ENCODE results near the gene STPG4. TPM values are rescaled to one million over a fixed set of nuclear protein-coding genes. Genes with fewer than 3 reads are reported as not detected.
"Not testable (repeated sequence)": the region's sequence is repeated elsewhere in the genome, so short reads cannot be mapped to it uniquely, and the experiment has no call there.

The STPG4 gene
- total RNA-seq, 1 experiment from 2014 or later: 0.14 TPM

DNA sequence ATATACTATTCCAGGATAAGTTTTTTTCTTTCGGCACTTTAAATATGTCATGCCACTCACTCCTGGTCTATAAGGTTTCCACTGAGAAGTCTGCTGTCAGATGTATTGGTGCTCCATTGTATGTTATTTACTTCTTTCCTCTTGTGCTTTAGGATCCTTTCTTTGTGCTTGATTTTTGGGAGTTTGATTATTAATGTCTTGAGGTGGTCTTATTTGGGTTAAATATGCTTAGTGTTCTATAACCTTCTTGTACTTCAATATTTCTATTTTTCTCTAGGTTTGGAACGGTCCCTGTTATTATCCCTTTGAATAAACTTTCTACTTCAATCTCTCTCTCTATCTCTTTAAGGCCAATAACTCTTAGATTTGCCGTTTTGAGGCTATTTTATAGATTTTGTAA is 28.3 kb downstream of the STPG4 start:
- no peak for DNase-seq
- H3K4me1 ChIP-seq: peaks cover 2% of the 10 kb centered on the region
- H3K27ac ChIP-seq: no peak overlapping the region
- H3K9me3 ChIP-seq (replicated peaks): no peaks in the 10 kb centered on the region; the same call in 1 of the 2 replicates
- no peak overlapping the region for H3K4me3 ChIP-seq
- no peaks in the 10 kb centered on the region for H3K27me3 ChIP-seq
- H3K36me3 ChIP-seq: no peaks in the 10 kb centered on the region

- not testable (repeated sequence) for H3K4me3 ChIP-seq; H3K9me3 ChIP-seq (replicated peaks); H3K27me3 ChIP-seq; H3K36me3 ChIP-seq; DNase-seq; H3K27ac ChIP-seq
- peaks cover 10% of the 10 kb centered on the region for H3K4me1 ChIP-seq
These were observed 30.4 kb downstream of the STPG4 start for GRCh38 chr2:47124740-47125139.

DNA sequence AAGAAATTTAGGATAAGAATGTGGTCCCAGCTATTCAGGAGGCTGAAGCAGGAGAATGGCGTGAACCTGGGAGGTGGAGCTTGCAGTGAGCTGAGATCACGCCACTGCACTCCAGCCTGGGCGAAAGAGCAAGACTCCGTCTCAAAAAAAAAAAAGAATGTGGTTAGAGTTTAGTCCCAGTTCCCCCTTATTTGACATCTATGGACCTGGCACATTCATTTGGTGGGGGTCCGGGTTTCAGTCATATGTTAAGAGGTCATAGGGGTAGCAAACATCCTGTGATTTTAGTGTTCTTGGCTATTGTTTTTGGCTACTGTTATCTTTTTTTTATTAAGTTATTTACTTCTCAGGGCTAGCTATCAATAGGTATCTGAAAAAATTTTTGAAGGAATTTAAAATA is 34.7 kb downstream of the STPG4 start:
- not testable (repeated sequence) for DNase-seq
- peaks cover 20% of the 10 kb centered on the region for H3K4me1 ChIP-seq

DNA sequence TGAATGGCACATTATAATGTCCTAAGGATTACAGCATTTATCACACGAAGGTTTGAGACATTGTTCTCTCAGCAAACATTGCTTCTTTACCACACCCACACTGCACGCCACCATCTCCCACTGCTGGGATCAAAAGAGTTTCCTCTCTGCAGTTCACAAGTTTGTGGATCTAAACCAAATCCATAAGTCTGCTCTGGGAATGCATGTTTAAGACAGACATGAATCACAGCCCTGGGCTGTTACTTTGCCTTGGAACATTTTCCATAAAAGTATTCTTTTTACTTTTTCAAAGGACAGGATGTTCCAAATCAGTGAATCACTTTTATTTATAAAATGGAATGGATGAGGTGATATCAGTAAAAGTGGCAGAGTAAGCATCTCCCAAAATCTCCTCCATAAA is 36.1 kb downstream of the STPG4 start:
- no peaks in the 10 kb centered on the region for H3K36me3 ChIP-seq
- H3K4me1 ChIP-seq: peaks cover 20% of the 10 kb centered on the region
- no peaks in the 10 kb centered on the region; the same call in 1 of the 2 replicates for H3K9me3 ChIP-seq (replicated peaks)
- H3K4me3 ChIP-seq: no peak overlapping the region
- DNase-seq: no peak
- H3K27me3 ChIP-seq: no peaks in the 10 kb centered on the region
- no peak overlapping the region for H3K27ac ChIP-seq

More for the DNA sequence above, 34.7 kb downstream of the STPG4 start:
- not testable (repeated sequence) for H3K27me3 ChIP-seq; H3K27ac ChIP-seq; H3K4me3 ChIP-seq; H3K9me3 ChIP-seq (replicated peaks); H3K36me3 ChIP-seq

DNA sequence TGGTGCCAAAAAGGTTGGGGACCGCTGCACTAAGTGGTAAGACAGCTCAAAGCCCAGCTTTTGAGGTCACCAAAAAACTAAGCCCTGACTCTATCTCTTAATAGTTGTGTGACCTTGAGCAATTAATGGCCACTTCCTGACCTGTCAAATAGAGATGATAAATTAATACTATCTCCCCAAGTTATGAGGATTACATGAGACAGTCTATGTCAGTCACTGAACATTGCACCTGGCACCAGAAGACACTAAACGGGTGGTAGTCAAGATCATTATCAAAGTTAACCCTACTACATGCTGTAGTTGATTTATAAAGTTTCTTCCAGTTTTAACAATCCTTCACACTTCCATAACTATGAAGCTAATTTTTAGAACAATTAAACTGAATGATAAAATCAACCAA is 36.5 kb downstream of the STPG4 start:
- Histone ChIP-seq H3K36me3 (no peaks in the 10 kb centered on the region), H3K4me1 (peaks cover 20% of the 10 kb centered on the region), H3K27me3 (no peaks in the 10 kb centered on the region), H3K9me3 (replicated peaks) (no peaks in the 10 kb centered on the region; the same call in 1 of the 2 replicates), H3K27ac (no peak overlapping the region), H3K4me3 (no peak overlapping the region)
- no peak for DNase-seq

- no peaks in the 10 kb centered on the region for H3K27me3 ChIP-seq
- H3K9me3 ChIP-seq (replicated peaks): 0 out of 2 replicates have a peak, but pooled peaks cover 2% of the 10 kb centered on the region
- no peak for DNase-seq
- H3K4me1 ChIP-seq: no peaks in the 10 kb centered on the region
- H3K36me3 ChIP-seq: no peaks in the 10 kb centered on the region
- no peak overlapping the region for H3K27ac ChIP-seq
- H3K4me3 ChIP-seq: no peak overlapping the region
These were observed 42.3 kb downstream of the STPG4 start for GRCh38 chr2:47112665-47113435.

GRCh38 chr2:47109680-47110079 is 45.4 kb downstream of the STPG4 start:
- Histone ChIP-seq H3K4me3 (no peak overlapping the region), H3K36me3 (no peaks in the 10 kb centered on the region), H3K9me3 (replicated peaks) (peaks cover 2% of the 10 kb centered on the region; the same call in 1 of the 2 replicates), H3K4me1 (no peaks in the 10 kb centered on the region), H3K27me3 (no peaks in the 10 kb centered on the region), H3K27ac (no peak overlapping the region)
- no peak for DNase-seq

GRCh38 chr2:47109007-47109375 is 46.1 kb downstream of the STPG4 start:
- Histone ChIP-seq H3K27me3 (no peaks in the 10 kb centered on the region), H3K9me3 (replicated peaks) (peaks cover 2% of the 10 kb centered on the region; the same call in 1 of the 2 replicates), H3K4me1 (no peaks in the 10 kb centered on the region), H3K4me3 (no peak overlapping the region), H3K27ac (no peak overlapping the region), H3K36me3 (no peaks in the 10 kb centered on the region)
- no peak for DNase-seq

DNA sequence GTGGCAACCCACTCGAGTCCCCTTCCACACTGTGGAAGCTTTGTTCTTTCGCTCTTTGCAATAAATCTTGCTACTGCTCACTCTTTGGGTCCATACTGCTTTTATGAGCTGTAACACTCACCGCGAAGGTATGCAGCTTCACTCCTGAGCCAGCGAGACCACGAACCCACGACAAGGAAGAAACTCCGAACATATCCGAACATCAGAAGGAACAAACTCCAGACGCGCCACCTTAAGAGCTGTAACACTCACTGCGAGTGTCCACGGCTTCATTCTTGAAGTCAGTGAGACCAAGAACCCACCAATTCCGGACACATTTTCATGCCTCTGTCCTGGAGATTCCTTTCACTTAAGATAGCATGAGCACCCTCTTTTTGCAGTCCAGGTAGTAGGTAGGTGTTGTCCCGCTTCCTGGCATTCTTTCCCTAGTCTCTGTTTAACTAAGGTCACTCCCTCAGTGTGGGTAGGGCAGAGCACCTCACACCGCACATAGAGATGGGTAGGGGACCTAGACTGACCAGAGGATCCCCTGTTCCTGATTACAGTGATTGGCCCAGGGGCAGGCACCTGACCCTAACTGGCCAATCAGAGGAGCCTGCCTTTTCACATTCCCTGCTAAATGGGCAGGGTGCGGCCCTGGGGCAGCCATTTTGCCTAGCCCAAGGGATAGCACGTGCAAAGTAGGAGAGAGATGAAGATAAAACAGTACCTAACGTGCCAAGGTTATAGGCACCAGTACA is 46.7 kb downstream of the STPG4 start:
- H3K9me3 ChIP-seq (replicated peaks); H3K27me3 ChIP-seq; H3K4me3 ChIP-seq; H3K36me3 ChIP-seq; H3K4me1 ChIP-seq; H3K27ac ChIP-seq; DNase-seq: not testable (repeated sequence)

DNA sequence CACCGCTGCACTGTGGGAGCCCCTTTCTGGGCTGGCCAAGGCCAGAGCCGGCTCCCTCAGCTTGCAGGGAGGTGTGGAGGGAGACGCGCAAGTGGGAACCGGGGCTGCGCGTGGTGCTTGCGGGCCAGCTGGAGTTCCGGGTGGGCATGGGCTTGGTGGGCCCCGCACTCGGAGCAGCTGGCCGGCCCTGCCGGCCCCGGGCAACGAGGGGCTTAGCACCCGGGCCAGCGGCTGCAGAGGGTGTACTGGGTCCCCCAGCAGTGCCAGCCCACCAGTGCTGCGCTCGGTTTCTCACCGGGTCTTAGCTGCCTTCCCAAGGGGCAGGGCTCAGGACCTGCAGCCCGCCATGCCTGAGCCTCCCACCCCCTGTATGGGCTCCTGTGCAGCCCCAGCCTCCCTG is 47.9 kb downstream of the STPG4 start:
- H3K4me1 ChIP-seq; H3K4me3 ChIP-seq; H3K27ac ChIP-seq; H3K36me3 ChIP-seq; H3K27me3 ChIP-seq; DNase-seq; H3K9me3 ChIP-seq (replicated peaks): not testable (repeated sequence)

GRCh38 chr2:47106231-47106630 is 48.9 kb downstream of the STPG4 start:
- H3K9me3 ChIP-seq (replicated peaks); H3K4me1 ChIP-seq; H3K36me3 ChIP-seq; H3K27ac ChIP-seq; H3K4me3 ChIP-seq; DNase-seq; H3K27me3 ChIP-seq: not testable (repeated sequence)

- not testable (repeated sequence) for H3K4me3 ChIP-seq; DNase-seq; H3K27ac ChIP-seq; H3K36me3 ChIP-seq; H3K27me3 ChIP-seq; H3K4me1 ChIP-seq; H3K9me3 ChIP-seq (replicated peaks)
These were observed 55.4 kb downstream of the STPG4 start for GRCh38 chr2:47099712-47100111.

GRCh38 chr2:47098953-47099352 is 56.2 kb downstream of the STPG4 start:
- Histone ChIP-seq H3K9me3 (replicated peaks) (no peaks in the 10 kb centered on the region), H3K36me3 (no peaks in the 10 kb centered on the region), H3K4me3 (no peak overlapping the region), H3K4me1 (no peaks in the 10 kb centered on the region; the same call in 1 of the 2 replicates), H3K27me3 (no peaks in the 10 kb centered on the region), H3K27ac (no peak overlapping the region)
- DNase-seq: no peak

DNA sequence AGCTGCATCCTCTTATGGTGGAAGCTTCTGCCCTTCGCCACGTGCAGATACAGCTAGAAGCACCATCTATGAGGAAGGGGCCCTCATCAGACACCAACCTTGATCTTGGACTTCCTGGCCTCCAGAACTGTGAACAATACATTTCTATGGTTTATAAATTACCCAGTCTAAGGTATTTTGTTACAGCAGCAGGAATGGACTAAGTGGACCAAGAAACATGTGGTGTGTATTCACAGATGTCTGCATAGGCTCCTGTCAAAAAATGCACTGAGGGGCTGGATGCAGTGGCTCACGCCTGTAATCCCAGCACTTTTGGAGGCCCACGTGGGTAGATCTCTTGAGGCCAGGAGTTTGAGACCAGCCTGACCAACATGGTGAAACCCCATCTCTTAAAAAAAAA is 57.5 kb downstream of the STPG4 start:
- Histone ChIP-seq H3K36me3 (no peaks in the 10 kb centered on the region), H3K4me1 (no peaks in the 10 kb centered on the region; the same call in 1 of the 2 replicates), H3K27ac (no peak overlapping the region), H3K9me3 (replicated peaks) (no peaks in the 10 kb centered on the region), H3K4me3 (no peak overlapping the region), H3K27me3 (no peaks in the 10 kb centered on the region)
- DNase-seq: no peak

- Histone ChIP-seq H3K4me3 (no peak overlapping the region), H3K27me3 (no peaks in the 10 kb centered on the region), H3K4me1 (no peaks in the 10 kb centered on the region; the same call in 1 of the 2 replicates), H3K36me3 (no peaks in the 10 kb centered on the region), H3K9me3 (replicated peaks) (no peaks in the 10 kb centered on the region), H3K27ac (no peak overlapping the region)
- DNase-seq: no peak
These were observed 58.7 kb downstream of the STPG4 start for GRCh38 chr2:47096451-47096850.
